HG03442 (cell line): ENCODE results near the gene SLC23A3.

Experiments
- ATAC-seq: cut with Tn5 transposase; IDR thresholded peaks from one replicate; pipeline ENCODE4 v1.9.1; 2021; ENCODE audit warnings: mild to moderate bottlenecking, moderate library complexity; ENCODE audit not compliant: unreplicated experiment

SLC23A3 gene

GRCh38 chr2:219176818-219177551, 7.2 kb upstream of the SLC23A3 start, which contains the start of gene CNPPD1:
CNPPD1 (minus strand) TSS chr2:219176925; CDS start chr2:219176828, 97 bp downstream.
- ATAC-seq: peak; percentile 61

- ATAC-seq: peak; percentile 31
Measured at GRCh38 chr2:219175928-219176817, 6.3 kb upstream of the SLC23A3 start.

- no peak for ATAC-seq
Measured at GRCh38 chr2:219175486-219175885, 5.7 kb upstream of the SLC23A3 start.

- ATAC-seq: no peak
Measured at GRCh38 chr2:219174801-219175200, 5.0 kb upstream of the SLC23A3 start.

- no peak for ATAC-seq
Measured at GRCh38 chr2:219174146-219174545, 4.3 kb upstream of the SLC23A3 start.

- ATAC-seq: no peak
Measured at GRCh38 chr2:219173176-219173575, 3.3 kb upstream of the SLC23A3 start.

- no peak for ATAC-seq
Measured at GRCh38 chr2:219172231-219173154, 2.7 kb upstream of the SLC23A3 start.

- no peak for ATAC-seq
Measured at GRCh38 chr2:219171231-219171651, 1.4 kb upstream of the SLC23A3 start.

GRCh38 chr2:219168932-219169331, 897 bp downstream of the SLC23A3 start:
- no peak for ATAC-seq

GRCh38 chr2:219168526-219168925, 1.3 kb downstream of the SLC23A3 start:
- no peak for ATAC-seq

- no peak for ATAC-seq
Measured at GRCh38 chr2:219167997-219168396, 1.8 kb downstream of the SLC23A3 start.

GRCh38 chr2:219165058-219165911, 4.5 kb downstream of the SLC23A3 start:
- ATAC-seq: no peak

GRCh38 chr2:219163156-219163555, 6.7 kb downstream of the SLC23A3 start:
- no peak for ATAC-seq

- ATAC-seq: no peak
Measured at GRCh38 chr2:219161097-219161496, 8.7 kb downstream of the SLC23A3 start.

GRCh38 chr2:219160186-219161017, 9.4 kb downstream of the SLC23A3 start, which contains the start of gene NHEJ1:
NHEJ1 (minus strand) TSS chr2:219160815; CDS start chr2:219158362, 2,453 bp downstream.
- peak; percentile 81 for ATAC-seq

- no peak for ATAC-seq
Measured at GRCh38 chr2:219159771-219160185, 10.1 kb downstream of the SLC23A3 start.

GRCh38 chr2:219158586-219158985, 11.2 kb downstream of the SLC23A3 start:
- no peak for ATAC-seq

- ATAC-seq: no peak
Measured at GRCh38 chr2:219158025-219158424, 11.8 kb downstream of the SLC23A3 start.

- no peak for ATAC-seq
Measured at GRCh38 chr2:219157396-219157795, 12.4 kb downstream of the SLC23A3 start.
